ENCODE results near the gene CYP2F1. TPM values are rescaled to one million over a fixed set of nuclear protein-coding genes. Genes with fewer than 3 reads are reported as not detected.

Gene CYP2F1, protein sequence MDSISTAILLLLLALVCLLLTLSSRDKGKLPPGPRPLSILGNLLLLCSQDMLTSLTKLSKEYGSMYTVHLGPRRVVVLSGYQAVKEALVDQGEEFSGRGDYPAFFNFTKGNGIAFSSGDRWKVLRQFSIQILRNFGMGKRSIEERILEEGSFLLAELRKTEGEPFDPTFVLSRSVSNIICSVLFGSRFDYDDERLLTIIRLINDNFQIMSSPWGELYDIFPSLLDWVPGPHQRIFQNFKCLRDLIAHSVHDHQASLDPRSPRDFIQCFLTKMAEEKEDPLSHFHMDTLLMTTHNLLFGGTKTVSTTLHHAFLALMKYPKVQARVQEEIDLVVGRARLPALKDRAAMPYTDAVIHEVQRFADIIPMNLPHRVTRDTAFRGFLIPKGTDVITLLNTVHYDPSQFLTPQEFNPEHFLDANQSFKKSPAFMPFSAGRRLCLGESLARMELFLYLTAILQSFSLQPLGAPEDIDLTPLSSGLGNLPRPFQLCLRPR
- not detected in 2 replicates for total RNA-seq

DNA sequence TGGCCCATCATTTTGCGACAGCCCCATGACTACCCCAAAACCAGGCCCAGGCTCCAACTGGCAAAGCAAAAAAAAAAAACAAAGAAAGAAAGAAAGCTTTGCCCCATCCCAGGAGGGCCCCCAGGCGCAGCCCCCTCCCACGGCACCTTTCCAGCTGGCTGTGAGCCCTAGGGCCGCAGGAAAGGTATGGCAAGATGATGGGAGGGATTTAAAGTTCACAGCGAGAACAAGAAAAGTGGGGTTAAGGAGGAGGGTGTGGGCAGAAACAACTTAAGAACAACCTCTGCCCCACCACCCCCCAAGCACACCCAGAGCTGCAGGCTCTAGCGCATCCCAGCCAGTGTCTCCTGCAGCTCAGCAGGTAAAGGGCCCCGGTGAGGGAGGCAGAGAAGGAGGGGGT lies at the start of gene CYP2F1:
Gene CYP2F1, plus strand, starts transcription at position 301 of the 400 bp plus-strand sequence. CDS start 1,757 bp downstream, outside the sequence.

DNA sequence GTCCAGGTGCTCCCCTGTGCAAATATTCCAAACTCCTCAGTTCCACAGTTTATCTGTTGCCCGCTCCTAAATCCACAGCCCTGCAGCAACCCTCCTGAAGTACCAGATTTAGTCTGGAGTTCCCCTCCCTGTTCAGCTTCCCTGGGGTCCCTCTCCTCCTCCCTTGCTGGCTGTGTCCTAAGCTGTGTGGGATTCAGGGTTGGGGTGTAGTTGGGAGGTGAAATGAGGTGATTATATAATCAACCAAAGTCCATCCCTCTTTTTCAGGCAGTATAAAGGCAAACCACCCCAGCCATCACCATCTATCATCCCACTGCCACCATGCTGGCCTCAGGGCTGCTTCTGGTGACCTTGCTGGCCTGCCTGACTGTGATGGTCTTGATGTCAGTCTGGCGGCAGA lies 26.1 kb upstream of the CYP2F1 start, which contains the start of gene CYP2A13:
Gene CYP2A13, plus strand, starts transcription at position 301 of the 400 bp plus-strand sequence. Its CDS starts 21 bp downstream, at position 322.

Other genes with a start within 250 kb of the CYP2F1 start
- not detected in 2 replicates for gene CYP2A7, start 232.2 kb upstream of the CYP2F1 start, total RNA-seq
- gene CYP2B6, start 123.2 kb upstream of the CYP2F1 start, total RNA-seq, result not detected in 2 replicates
- not detected in 2 replicates for gene CYP2A13, start 26.0 kb upstream of the CYP2F1 start, total RNA-seq
- 1.2 and 2.0 TPM in 2 replicates for gene CYP2S1, start 78.8 kb downstream of the CYP2F1 start, total RNA-seq
- 220 and 319 TPM in 2 replicates for gene AXL, start 104.8 kb downstream of the CYP2F1 start, total RNA-seq
- 160 and 163 TPM in 2 replicates for gene HNRNPUL1, start 149.9 kb downstream of the CYP2F1 start, total RNA-seq
- gene CCDC97, start 195.7 kb downstream of the CYP2F1 start, total RNA-seq, result 13.4 and 15.4 TPM in 2 replicates
- 37.7 and 72.5 TPM in 2 replicates for gene TGFB1, start 239.5 kb downstream of the CYP2F1 start, total RNA-seq
- 7.8 and 8.2 TPM in 2 replicates for gene B9D2, start 249.7 kb downstream of the CYP2F1 start, total RNA-seq

Measured in vein endothelial cell (primary cell).